ENCODE data around the gene COL12A1. TPM values are rescaled to one million over a fixed set of nuclear protein-coding genes. Genes with fewer than 3 reads are reported as not detected.

COL12A1 gene
- total RNA-seq, 1 donor = 1,591 TPM

- Histone ChIP-seq H3K4me1 (ENCODE audit: insufficient read depth, low read length) (peaks cover 22% of the 10 kb centered on the region), H3K4me2 (ENCODE audit: insufficient read depth, low read length) (peak overlapping the region; percentile 91), H3K27me3 (ENCODE audit: insufficient read depth, low read length) (no peaks in the 10 kb centered on the region), H3K36me3 (ENCODE audit: insufficient read depth, low read length) (no peaks in the 10 kb centered on the region), H2AFZ (ENCODE audit: low read length) (no peak overlapping the region), H3K4me3 (ENCODE audit: insufficient read depth, low read length) (no peak overlapping the region), H3K9me3 (ENCODE audit: low read depth, low read length) (no peaks in the 10 kb centered on the region), H4K20me1 (ENCODE audit: insufficient read depth, low read length) (peaks cover 15% of the 10 kb centered on the region), H3K27ac (ENCODE audit: low read depth, low read length) (no peak overlapping the region), H3K79me2 (ENCODE audit: insufficient read depth, low read length) (peaks cover 15% of the 10 kb centered on the region)
- TF ChIP-seq, protein P1, sequence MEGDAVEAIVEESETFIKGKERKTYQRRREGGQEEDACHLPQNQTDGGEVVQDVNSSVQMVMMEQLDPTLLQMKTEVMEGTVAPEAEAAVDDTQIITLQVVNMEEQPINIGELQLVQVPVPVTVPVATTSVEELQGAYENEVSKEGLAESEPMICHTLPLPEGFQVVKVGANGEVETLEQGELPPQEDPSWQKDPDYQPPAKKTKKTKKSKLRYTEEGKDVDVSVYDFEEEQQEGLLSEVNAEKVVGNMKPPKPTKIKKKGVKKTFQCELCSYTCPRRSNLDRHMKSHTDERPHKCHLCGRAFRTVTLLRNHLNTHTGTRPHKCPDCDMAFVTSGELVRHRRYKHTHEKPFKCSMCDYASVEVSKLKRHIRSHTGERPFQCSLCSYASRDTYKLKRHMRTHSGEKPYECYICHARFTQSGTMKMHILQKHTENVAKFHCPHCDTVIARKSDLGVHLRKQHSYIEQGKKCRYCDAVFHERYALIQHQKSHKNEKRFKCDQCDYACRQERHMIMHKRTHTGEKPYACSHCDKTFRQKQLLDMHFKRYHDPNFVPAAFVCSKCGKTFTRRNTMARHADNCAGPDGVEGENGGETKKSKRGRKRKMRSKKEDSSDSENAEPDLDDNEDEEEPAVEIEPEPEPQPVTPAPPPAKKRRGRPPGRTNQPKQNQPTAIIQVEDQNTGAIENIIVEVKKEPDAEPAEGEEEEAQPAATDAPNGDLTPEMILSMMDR (IDR thresholded peaks at IDR 0.05; ENCODE audit: extremely low read depth, low read depth, low read length) = no peak
- DNase-seq (ENCODE audit: insufficient read length, low spot score, missing footprints) = no peak
These were observed 3.4 kb upstream of the COL12A1 start for GRCh38 chr6:75209184-75209723.

DNA sequence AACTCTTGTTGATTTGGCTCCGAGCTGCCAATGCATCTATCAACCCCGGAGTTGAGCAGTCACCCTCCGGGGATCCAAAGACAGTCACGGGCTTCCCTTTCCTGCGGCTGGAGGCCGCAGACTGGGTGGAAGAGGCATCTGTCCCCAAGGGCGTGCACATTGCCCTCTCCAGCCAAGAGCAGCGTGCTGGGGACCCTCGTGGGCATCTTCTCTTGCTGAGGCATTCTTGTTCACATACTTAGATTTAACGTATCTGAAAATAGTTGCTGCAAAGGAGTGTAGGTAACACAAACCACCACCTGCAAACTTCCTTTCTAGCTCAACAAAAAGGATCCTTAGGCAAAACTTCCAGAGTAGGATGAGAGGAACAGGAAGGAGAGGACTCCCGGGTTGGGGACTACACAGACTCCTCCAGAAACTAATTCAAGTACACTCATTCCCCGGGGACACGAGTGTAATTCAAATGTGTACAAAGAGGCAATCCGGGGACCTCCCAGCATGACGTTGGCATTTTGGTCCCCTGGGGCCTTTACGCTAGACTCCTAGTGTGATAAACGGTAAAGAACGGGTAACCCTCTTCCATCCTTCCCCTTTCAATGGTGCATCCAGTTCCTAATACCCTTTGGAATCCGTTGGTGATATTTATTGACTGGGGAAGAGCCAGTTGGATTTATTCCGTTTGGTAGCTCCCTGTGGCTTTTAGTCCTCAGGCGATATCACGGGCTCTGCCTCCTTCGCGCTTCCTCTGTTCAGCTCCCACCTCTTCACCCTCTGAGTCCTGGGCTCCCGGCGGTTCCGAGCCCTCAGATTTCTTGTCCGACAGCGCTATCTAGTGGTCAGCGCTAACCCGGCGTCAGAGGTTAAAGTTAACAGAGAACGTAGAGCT, 2.7 kb upstream of the COL12A1 start:
- DNase-seq (ENCODE audit: insufficient read length, low spot score, missing footprints) = peak; percentile 90

GRCh38 chr6:75206576-75207342, 906 bp upstream of the COL12A1 start:
- H3K9me3 ChIP-seq (ENCODE audit: low read depth, low read length) = no peaks in the 10 kb centered on the region
- H3K27ac ChIP-seq (ENCODE audit: low read depth, low read length) = peak overlapping the region; percentile 98
- peaks cover 32% of the 10 kb centered on the region for H3K4me1 ChIP-seq (ENCODE audit: insufficient read depth, low read length)
- H3K4me2 ChIP-seq (ENCODE audit: insufficient read depth, low read length) = peak overlapping the region; percentile 94
- peak overlapping the region; percentile 80 for H2AFZ ChIP-seq (ENCODE audit: low read length)
- peak; percentile 36 for DNase-seq (ENCODE audit: insufficient read length, low spot score, missing footprints)
- H3K27me3 ChIP-seq (ENCODE audit: insufficient read depth, low read length) = no peaks in the 10 kb centered on the region
- H3K4me3 ChIP-seq (ENCODE audit: insufficient read depth, low read length) = peak overlapping the region; percentile 95
- TF ChIP-seq, protein P1 (IDR thresholded peaks at IDR 0.05; ENCODE audit: extremely low read depth, low read depth, low read length) = no peak
- H3K36me3 ChIP-seq (ENCODE audit: insufficient read depth, low read length) = peaks cover 20% of the 10 kb centered on the region
- H3K79me2 ChIP-seq (ENCODE audit: insufficient read depth, low read length) = peaks cover 40% of the 10 kb centered on the region
- H4K20me1 ChIP-seq (ENCODE audit: insufficient read depth, low read length) = peaks cover 21% of the 10 kb centered on the region

More for the DNA sequence above, 2.7 kb upstream of the COL12A1 start:
- H3K9me3 ChIP-seq (ENCODE audit: low read depth, low read length) = no peaks in the 10 kb centered on the region
- peak overlapping the region; percentile 69 for H3K4me3 ChIP-seq (ENCODE audit: insufficient read depth, low read length)
- peaks cover 20% of the 10 kb centered on the region for H4K20me1 ChIP-seq (ENCODE audit: insufficient read depth, low read length)
- TF ChIP-seq, protein P1 (IDR thresholded peaks at IDR 0.05; ENCODE audit: extremely low read depth, low read depth, low read length) = peak; percentile 98
- H2AFZ ChIP-seq (ENCODE audit: low read length) = peak overlapping the region; percentile 87
- H3K27ac ChIP-seq (ENCODE audit: low read depth, low read length) = peak overlapping the region; percentile 79
- peaks cover 22% of the 10 kb centered on the region for H3K79me2 ChIP-seq (ENCODE audit: insufficient read depth, low read length)
- H3K4me1 ChIP-seq (ENCODE audit: insufficient read depth, low read length) = peaks cover 27% of the 10 kb centered on the region
- H3K4me2 ChIP-seq (ENCODE audit: insufficient read depth, low read length) = peak overlapping the region; percentile 91
- no peaks in the 10 kb centered on the region for H3K27me3 ChIP-seq (ENCODE audit: insufficient read depth, low read length)
- peaks cover 5% of the 10 kb centered on the region for H3K36me3 ChIP-seq (ENCODE audit: insufficient read depth, low read length)
